Measurements from ENCODE around the gene GMFB. TPM values are rescaled to one million over a fixed set of nuclear protein-coding genes. Genes with fewer than 3 reads are reported as not detected.
"Not testable (repeated sequence)": the region's sequence is repeated elsewhere in the genome, so short reads cannot be mapped to it uniquely, and the experiment has no call there.

GMFB gene
- total and polyA plus RNA-seq, 2 donors from 2014 or later: 22.7 to 53.6 TPM

DNA sequence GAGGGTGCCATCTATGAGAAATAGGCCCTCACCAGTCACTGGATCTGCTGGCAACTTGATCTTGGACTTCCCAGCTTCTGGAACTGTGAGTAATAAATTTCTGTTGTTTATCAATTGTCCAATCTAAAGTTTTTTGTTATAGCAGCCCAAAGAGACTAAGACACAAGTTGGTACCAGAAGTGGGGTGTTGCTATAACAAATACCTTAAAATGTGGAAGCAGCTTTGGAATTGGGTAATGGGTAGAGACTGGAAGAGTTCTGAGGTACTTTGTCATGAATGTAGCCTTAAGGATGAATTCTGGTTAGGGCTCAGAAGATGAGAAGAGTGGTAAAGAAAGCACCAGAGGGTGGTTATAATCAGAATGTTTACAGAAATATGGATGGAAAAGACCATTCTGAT lies 21.5 kb downstream of the GMFB start:
- intact Hi-C loops (cut with DNase I): no loop called here
- Histone ChIP-seq H3K9ac (ENCODE audit: low read length in 3 of 3) (no peak overlapping the region), H3K27me3 (ENCODE audit: control insufficient read depth, insufficient read depth, low read length) (no peaks in the 10 kb centered on the region), H3K36me3 (ENCODE audit: control insufficient read depth in 2 of 3, insufficient read depth in 3 of 3, low read length in 3 of 3) (no peaks in the 10 kb centered on the region), H3K4me3 (ENCODE audit: low read length in 3 of 3) (no peak overlapping the region), H3K9me3 (ENCODE audit: control insufficient read depth in 2 of 3, insufficient read depth in 1 of 3, low read length in 3 of 3) (no peaks in the 10 kb centered on the region), H3K4me1 (ENCODE audit: control insufficient read depth in 2 of 3, insufficient read depth in 2 of 3, low read depth in 1 of 3, low read length in 3 of 3) (no peaks in the 10 kb centered on the region), H3K27ac (ENCODE audit: low read depth in 2 of 2, low read length in 2 of 2) (no peak overlapping the region)
- FAIRE-seq (no peak), DNase-seq (no peak)
- TF ChIP-seq, protein P1, sequence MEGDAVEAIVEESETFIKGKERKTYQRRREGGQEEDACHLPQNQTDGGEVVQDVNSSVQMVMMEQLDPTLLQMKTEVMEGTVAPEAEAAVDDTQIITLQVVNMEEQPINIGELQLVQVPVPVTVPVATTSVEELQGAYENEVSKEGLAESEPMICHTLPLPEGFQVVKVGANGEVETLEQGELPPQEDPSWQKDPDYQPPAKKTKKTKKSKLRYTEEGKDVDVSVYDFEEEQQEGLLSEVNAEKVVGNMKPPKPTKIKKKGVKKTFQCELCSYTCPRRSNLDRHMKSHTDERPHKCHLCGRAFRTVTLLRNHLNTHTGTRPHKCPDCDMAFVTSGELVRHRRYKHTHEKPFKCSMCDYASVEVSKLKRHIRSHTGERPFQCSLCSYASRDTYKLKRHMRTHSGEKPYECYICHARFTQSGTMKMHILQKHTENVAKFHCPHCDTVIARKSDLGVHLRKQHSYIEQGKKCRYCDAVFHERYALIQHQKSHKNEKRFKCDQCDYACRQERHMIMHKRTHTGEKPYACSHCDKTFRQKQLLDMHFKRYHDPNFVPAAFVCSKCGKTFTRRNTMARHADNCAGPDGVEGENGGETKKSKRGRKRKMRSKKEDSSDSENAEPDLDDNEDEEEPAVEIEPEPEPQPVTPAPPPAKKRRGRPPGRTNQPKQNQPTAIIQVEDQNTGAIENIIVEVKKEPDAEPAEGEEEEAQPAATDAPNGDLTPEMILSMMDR (IDR thresholded peaks at IDR 0.05; ENCODE audit: borderline replicate concordance, extremely low read depth, insufficient read depth): no peak

DNA sequence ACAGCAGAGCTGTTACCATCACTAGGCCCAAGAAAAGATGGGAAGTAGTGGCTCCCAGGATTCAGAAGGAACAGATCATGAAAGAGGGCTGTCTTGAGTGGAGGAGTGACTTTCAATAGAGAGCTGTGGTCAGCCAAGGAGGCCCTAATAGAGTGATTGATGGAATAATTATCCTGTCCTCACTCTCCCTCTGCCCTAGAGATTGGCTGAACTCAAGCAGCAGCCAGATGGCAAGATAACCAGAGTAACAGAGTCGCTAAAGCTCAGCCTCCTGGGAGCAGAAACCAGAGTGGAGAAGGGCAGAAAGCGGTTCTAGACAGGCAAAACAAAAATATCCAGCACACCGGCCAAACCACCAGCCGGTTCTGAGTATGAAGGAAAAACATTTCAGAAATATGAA lies 23.1 kb downstream of the GMFB start:
- Histone ChIP-seq H3K36me3 (ENCODE audit: control insufficient read depth in 2 of 3, insufficient read depth in 3 of 3, low read length in 3 of 3) (no peaks in the 10 kb centered on the region), H3K27me3 (ENCODE audit: control insufficient read depth, insufficient read depth, low read length) (no peaks in the 10 kb centered on the region), H3K9me3 (ENCODE audit: control insufficient read depth in 2 of 3, insufficient read depth in 1 of 3, low read length in 3 of 3) (no peaks in the 10 kb centered on the region), H3K4me3 (ENCODE audit: low read length in 3 of 3) (no peak overlapping the region), H3K9ac (ENCODE audit: low read length in 3 of 3) (no peak overlapping the region), H3K4me1 (ENCODE audit: control insufficient read depth in 2 of 3, insufficient read depth in 2 of 3, low read depth in 1 of 3, low read length in 3 of 3) (no peaks in the 10 kb centered on the region), H3K27ac (ENCODE audit: low read depth in 2 of 2, low read length in 2 of 2) (no peak overlapping the region)
- intact Hi-C loops (cut with DNase I): no loop called here
- no peak for DNase-seq
- TF ChIP-seq, protein P1 (IDR thresholded peaks at IDR 0.05; ENCODE audit: borderline replicate concordance, extremely low read depth, insufficient read depth): no peak
- no peak for FAIRE-seq

DNA sequence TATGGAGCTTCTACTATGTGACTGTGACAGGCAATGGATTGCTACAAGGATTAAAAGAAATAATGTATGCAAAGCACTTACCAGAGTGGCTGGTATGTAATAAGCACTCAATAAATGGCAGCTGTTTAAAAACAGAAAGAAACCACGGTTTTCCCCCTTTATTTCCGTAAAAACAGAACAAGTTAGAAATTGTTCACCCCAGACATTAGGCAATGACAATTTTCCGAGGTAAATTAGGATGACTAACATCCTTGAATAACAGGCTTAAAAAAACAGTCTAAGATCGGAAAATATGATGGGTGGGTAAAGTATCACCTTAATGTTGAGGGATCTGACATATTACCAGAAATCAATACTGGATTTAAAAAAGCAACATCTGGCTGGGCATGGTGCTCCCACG lies 26.7 kb downstream of the GMFB start:
- TF ChIP-seq, protein P1 (IDR thresholded peaks at IDR 0.05; ENCODE audit: borderline replicate concordance, extremely low read depth, insufficient read depth): no peak
- DNase-seq (no peak), FAIRE-seq (no peak)
- H3K36me3 ChIP-seq (ENCODE audit: control insufficient read depth in 2 of 3, insufficient read depth in 3 of 3, low read length in 3 of 3): no peaks in the 10 kb centered on the region
- intact Hi-C loops (cut with DNase I): no loop called here
- no peak overlapping the region for H3K27ac ChIP-seq (ENCODE audit: low read depth in 2 of 2, low read length in 2 of 2)
- H3K9me3 ChIP-seq (ENCODE audit: control insufficient read depth in 2 of 3, insufficient read depth in 1 of 3, low read length in 3 of 3): no peaks in the 10 kb centered on the region
- no peak overlapping the region for H3K9ac ChIP-seq (ENCODE audit: low read length in 3 of 3)
- H3K4me3 ChIP-seq (ENCODE audit: low read length in 3 of 3): no peak overlapping the region
- H3K4me1 ChIP-seq (ENCODE audit: control insufficient read depth in 2 of 3, insufficient read depth in 2 of 3, low read depth in 1 of 3, low read length in 3 of 3): no peaks in the 10 kb centered on the region
- H3K27me3 ChIP-seq (ENCODE audit: control insufficient read depth, insufficient read depth, low read length): no peaks in the 10 kb centered on the region

DNA sequence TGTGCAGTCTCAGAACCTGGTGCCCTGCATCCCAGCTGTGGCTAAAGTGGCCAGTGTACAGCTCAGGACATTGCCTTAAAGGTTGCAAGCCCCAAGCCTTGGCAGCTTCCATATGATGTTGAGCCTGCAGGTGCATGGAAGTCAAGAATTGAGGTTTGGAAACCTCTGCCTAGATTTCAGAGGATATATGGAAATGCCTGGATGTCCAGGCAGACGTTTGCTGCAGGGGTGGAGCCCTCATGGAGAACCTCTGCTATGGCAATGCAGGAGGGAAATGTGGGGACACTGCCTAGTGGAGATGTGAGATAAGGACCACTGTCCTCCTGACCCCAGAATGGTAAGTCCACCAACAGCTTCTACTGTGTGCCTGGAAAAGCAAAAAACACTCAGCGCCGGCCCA lies 29.7 kb downstream of the GMFB start:
- TF ChIP-seq, protein P1 (IDR thresholded peaks at IDR 0.05; ENCODE audit: borderline replicate concordance, extremely low read depth, insufficient read depth): no peak
- H3K9ac ChIP-seq (ENCODE audit: low read length in 3 of 3): no peak overlapping the region
- no peaks in the 10 kb centered on the region for H3K4me1 ChIP-seq (ENCODE audit: control insufficient read depth in 2 of 3, insufficient read depth in 2 of 3, low read depth in 1 of 3, low read length in 3 of 3)
- H3K9me3 ChIP-seq (ENCODE audit: control insufficient read depth in 2 of 3, insufficient read depth in 1 of 3, low read length in 3 of 3): no peaks in the 10 kb centered on the region
- H3K36me3 ChIP-seq (ENCODE audit: control insufficient read depth in 2 of 3, insufficient read depth in 3 of 3, low read length in 3 of 3): no peaks in the 10 kb centered on the region
- H3K27ac ChIP-seq (ENCODE audit: low read depth in 2 of 2, low read length in 2 of 2): no peak overlapping the region
- H3K4me3 ChIP-seq (ENCODE audit: low read length in 3 of 3): no peak overlapping the region
- FAIRE-seq (no peak), DNase-seq (no peak)
- intact Hi-C loops (cut with DNase I): no loop called here
- H3K27me3 ChIP-seq (ENCODE audit: control insufficient read depth, insufficient read depth, low read length): no peaks in the 10 kb centered on the region

DNA sequence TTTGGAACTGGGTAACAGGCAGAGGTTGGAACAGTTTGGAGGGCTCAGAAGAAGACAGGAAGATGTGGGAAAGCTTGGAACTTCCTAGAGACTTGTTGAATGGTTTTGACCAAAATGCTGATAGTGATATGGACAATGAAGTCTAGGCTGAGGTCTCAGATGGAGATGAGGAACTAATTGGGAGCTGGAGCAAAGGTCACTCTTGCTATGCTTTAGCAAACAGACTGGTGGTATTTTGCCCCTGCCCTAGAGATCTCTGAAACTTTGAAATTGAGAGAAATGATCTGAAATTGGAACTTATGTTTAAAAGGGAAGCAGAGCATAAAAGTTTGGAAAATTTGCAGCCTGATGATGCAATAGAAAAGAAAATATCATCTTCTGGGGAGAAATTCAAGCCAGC lies 30.2 kb downstream of the GMFB start:
- H3K4me1 ChIP-seq (ENCODE audit: control insufficient read depth in 2 of 3, insufficient read depth in 2 of 3, low read depth in 1 of 3, low read length in 3 of 3); FAIRE-seq; DNase-seq; intact Hi-C loops (cut with DNase I); H3K9ac ChIP-seq (ENCODE audit: low read length in 3 of 3); H3K36me3 ChIP-seq (ENCODE audit: control insufficient read depth in 2 of 3, insufficient read depth in 3 of 3, low read length in 3 of 3); H3K27me3 ChIP-seq (ENCODE audit: control insufficient read depth, insufficient read depth, low read length); H3K27ac ChIP-seq (ENCODE audit: low read depth in 2 of 2, low read length in 2 of 2); H3K4me3 ChIP-seq (ENCODE audit: low read length in 3 of 3); H3K9me3 ChIP-seq (ENCODE audit: control insufficient read depth in 2 of 3, insufficient read depth in 1 of 3, low read length in 3 of 3): not testable (repeated sequence)

Data from kidney (tissue), 14 donors.